Vagina (tissue), 2 donors: Measurements from ENCODE around the gene DNAJC22.

Source experiments
- CTCF ChIP-seq, 3 experiments: fragments of 450-650 bp in 2 of 3; fragments of 200-600 bp in 1 of 3; sonication (generic) in 1 of 3; IDR thresholded peaks; one replicate each; pipeline ENCODE4 v1.5.1; 2017 to 2019; ENCODE audit warnings: antibody characterized with exemption in 3 of 3, mild to moderate bottlenecking in 2 of 3, moderate library complexity in 2 of 3
- POLR2A ChIP-seq, 2 donors: fragments of 450-650 bp; IDR thresholded peaks; one replicate each; pipeline ENCODE4 v1.6.1; 2017; ENCODE audit warnings: antibody characterized with exemption in 2 of 2, mild to moderate bottlenecking in 2 of 2, moderate library complexity in 2 of 2
- POLR2AphosphoS5 ChIP-seq, 2 donors: sonication (generic); formaldehyde crosslinking; IDR thresholded peaks; one replicate each; pipeline ENCODE4 v1.9.0; 2017; ENCODE audit warnings: antibody characterized with exemption in 2 of 2, mild to moderate bottlenecking in 2 of 2, low read depth in 1 of 2; ENCODE audit not compliant: insufficient read depth in 1 of 2

GRCh38 chr12:49334681-49335080 is 12.0 kb upstream of the DNAJC22 start:
- TF ChIP-seq CTCF (IDR thresholded peaks at IDR 0.05), result no peak
- no peak for TF ChIP-seq POLR2A (IDR thresholded peaks at IDR 0.05)
- no peak for TF ChIP-seq POLR2AphosphoS5 (IDR thresholded peaks at IDR 0.05; ENCODE audit: insufficient read depth in 1 of 2, low read depth in 1 of 2)
